Esophagus squamous epithelium (tissue), 4 donors: ENCODE measurements around the gene RTN4R.

ENCODE experiments used
- POLR2A ChIP-seq, 4 donors: fragments of 450-650 bp; IDR thresholded peaks; one replicate each; pipeline ENCODE4 v1.6.1; 2017; ENCODE audit warnings: antibody characterized with exemption in 4 of 4, mild to moderate bottlenecking in 4 of 4, moderate library complexity in 3 of 4
- TF ChIP-seq, protein P1 (sequence below), 6 experiments: fragments of 450-650 bp in 4 of 6; fragments of 200-600 bp in 2 of 6; sonication (generic) in 2 of 6; IDR thresholded peaks; one replicate each; pipeline ENCODE4 v1.5.1; 2016 to 2019; ENCODE audit warnings: antibody characterized with exemption in 6 of 6, mild to moderate bottlenecking in 4 of 6, moderate library complexity in 4 of 6

DNA sequence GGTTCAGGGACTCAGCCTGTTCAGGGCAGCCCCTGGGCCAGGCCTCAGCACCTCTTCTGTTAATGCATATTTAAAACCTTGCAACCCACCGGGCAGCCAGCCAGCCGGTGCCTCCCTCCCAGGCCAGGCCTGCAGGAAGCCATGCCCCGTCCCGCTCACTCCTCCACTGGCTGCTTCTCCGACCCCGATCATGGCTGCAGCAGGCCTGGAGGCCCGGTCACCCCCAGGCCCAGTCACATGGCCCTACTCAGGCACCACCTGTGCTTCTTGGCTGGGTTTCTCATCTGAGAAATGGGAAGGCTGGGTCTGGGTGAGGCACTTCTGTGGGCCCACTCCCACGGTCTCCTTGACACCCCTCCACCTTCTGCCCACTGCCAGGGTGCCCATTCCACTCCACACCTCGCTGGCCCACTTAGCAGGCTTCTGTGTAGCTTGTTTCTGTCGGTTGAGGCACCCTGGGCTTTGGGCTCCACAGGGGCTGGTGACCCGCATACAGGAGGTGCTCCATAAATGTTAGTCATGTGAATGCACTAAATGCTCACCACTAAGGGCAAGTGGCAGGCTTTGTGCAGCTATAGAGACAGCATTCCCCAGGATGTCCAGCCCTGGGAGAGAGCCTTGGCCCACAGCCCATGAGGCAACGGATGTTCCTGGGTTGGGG lies 11.4 kb downstream of the RTN4R start:
- TF ChIP-seq, protein P1, sequence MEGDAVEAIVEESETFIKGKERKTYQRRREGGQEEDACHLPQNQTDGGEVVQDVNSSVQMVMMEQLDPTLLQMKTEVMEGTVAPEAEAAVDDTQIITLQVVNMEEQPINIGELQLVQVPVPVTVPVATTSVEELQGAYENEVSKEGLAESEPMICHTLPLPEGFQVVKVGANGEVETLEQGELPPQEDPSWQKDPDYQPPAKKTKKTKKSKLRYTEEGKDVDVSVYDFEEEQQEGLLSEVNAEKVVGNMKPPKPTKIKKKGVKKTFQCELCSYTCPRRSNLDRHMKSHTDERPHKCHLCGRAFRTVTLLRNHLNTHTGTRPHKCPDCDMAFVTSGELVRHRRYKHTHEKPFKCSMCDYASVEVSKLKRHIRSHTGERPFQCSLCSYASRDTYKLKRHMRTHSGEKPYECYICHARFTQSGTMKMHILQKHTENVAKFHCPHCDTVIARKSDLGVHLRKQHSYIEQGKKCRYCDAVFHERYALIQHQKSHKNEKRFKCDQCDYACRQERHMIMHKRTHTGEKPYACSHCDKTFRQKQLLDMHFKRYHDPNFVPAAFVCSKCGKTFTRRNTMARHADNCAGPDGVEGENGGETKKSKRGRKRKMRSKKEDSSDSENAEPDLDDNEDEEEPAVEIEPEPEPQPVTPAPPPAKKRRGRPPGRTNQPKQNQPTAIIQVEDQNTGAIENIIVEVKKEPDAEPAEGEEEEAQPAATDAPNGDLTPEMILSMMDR (IDR thresholded peaks at IDR 0.05): no peak
- TF ChIP-seq POLR2A (IDR thresholded peaks at IDR 0.05): no peak
